ENCODE measurements around the gene IRF7. TPM values are rescaled to one million over a fixed set of nuclear protein-coding genes. Genes with fewer than 3 reads are reported as not detected.

Gene IRF7
- total RNA-seq, 1 experiment from 2014 or later: 80.8 TPM

- POLR2A ChIA-PET (ENCODE audit: unreplicated experiment): no interaction called here
- intact Hi-C loops (cut with micrococcal nuclease): loop anchor here (10.0 kb wide), 1 partner anchor 45 kb away; the partner anchor contains the start of genes LMNTD2 and RASSF7
- Histone ChIP-seq H3K4me1 (ENCODE audit: insufficient read depth, low read length) (peaks cover 22% of the 10 kb centered on the region), H4K20me1 (ENCODE audit: low read length) (peaks cover 18% of the 10 kb centered on the region), H3K9ac (ENCODE audit: low read length) (no peak overlapping the region), H3K9me3 (ENCODE audit: low read length) (no peaks in the 10 kb centered on the region), H3F3A (ENCODE audit: low read length, unreplicated experiment) (peaks cover 7% of the 10 kb centered on the region), H3K27me3 (ENCODE audit: low read length) (no peaks in the 10 kb centered on the region), H3K4me2 (ENCODE audit: low read length) (no peak overlapping the region), H3K36me3 (ENCODE audit: low read depth, low read length) (peaks cover 43% of the 10 kb centered on the region), H3K9me2 (replicated peaks; ENCODE audit: low read length) (no peaks in the 10 kb centered on the region), H3K79me2 (ENCODE audit: low read length) (peaks cover 8% of the 10 kb centered on the region; the same call in 1 of the 2 replicates), H3K4me3 (ENCODE audit: low read length) (no peak overlapping the region), H3K27ac (ENCODE audit: low read length) (no peak overlapping the region), H2AFZ (ENCODE audit: low read length) (no peak overlapping the region)
- no peak for ATAC-seq
- no TSS peak for BruUV-seq (replicated peaks)
- CTCF ChIA-PET: no interaction called here
- DNase-seq: no peak
- no peak for TF ChIP-seq CTCF (conservative IDR thresholded peaks at IDR 0.05; ENCODE audit: low read depth, low read length)
- no peak for TF ChIP-seq EZH2phosphoT487 (IDR thresholded peaks at IDR 0.05; ENCODE audit: borderline replicate concordance, low read length)
- TF ChIP-seq EZH2 (IDR thresholded peaks at IDR 0.05; ENCODE audit: low read length, unreplicated experiment): no peak
Observed at GRCh38 chr11:610146-610801, 5.5 kb downstream of the IRF7 start.

- intact Hi-C loops (cut with micrococcal nuclease): no loop called here
Observed at GRCh38 chr11:609341-609811, 6.4 kb downstream of the IRF7 start.

More at GRCh38 chr11:609341-609811, 6.4 kb downstream of the IRF7 start:
- Histone ChIP-seq H4K20me1 (ENCODE audit: low read length) (peaks cover 18% of the 10 kb centered on the region), H3K27ac (ENCODE audit: low read length) (no peak overlapping the region), H3K4me3 (ENCODE audit: low read length) (no peak overlapping the region), H2AFZ (ENCODE audit: low read length) (no peak overlapping the region), H3K79me2 (ENCODE audit: low read length) (no peaks in the 10 kb centered on the region), H3K4me1 (ENCODE audit: insufficient read depth, low read length) (peaks cover 13% of the 10 kb centered on the region), H3K36me3 (ENCODE audit: low read depth, low read length) (peaks cover 49% of the 10 kb centered on the region), H3K27me3 (ENCODE audit: low read length) (no peaks in the 10 kb centered on the region), H3K4me2 (ENCODE audit: low read length) (no peak overlapping the region), H3K9me3 (ENCODE audit: low read length) (no peaks in the 10 kb centered on the region), H3F3A (ENCODE audit: low read length, unreplicated experiment) (peaks cover 7% of the 10 kb centered on the region), H3K9me2 (replicated peaks; ENCODE audit: low read length) (no peaks in the 10 kb centered on the region), H3K9ac (ENCODE audit: low read length) (no peak overlapping the region)
- POLR2A ChIA-PET (ENCODE audit: unreplicated experiment): no interaction called here
- TF ChIP-seq CTCF (conservative IDR thresholded peaks at IDR 0.05; ENCODE audit: low read depth, low read length): no peak
- TF ChIP-seq EZH2phosphoT487 (IDR thresholded peaks at IDR 0.05; ENCODE audit: borderline replicate concordance, low read length): no peak
- no peak for TF ChIP-seq EZH2 (IDR thresholded peaks at IDR 0.05; ENCODE audit: low read length, unreplicated experiment)
- DNase-seq: no peak
- no peak for ATAC-seq
- no TSS peak for BruUV-seq (replicated peaks)
- CTCF ChIA-PET: no interaction called here
